ENCODE measurements around the gene TMEM117.

GRCh38 chr12:44025499-44025898, 189.6 kb downstream of the TMEM117 start:
- no peak for TF ChIP-seq EZH2 (IDR thresholded peaks at IDR 0.05; ENCODE audit: low read length)
- TF ChIP-seq, protein P1, sequence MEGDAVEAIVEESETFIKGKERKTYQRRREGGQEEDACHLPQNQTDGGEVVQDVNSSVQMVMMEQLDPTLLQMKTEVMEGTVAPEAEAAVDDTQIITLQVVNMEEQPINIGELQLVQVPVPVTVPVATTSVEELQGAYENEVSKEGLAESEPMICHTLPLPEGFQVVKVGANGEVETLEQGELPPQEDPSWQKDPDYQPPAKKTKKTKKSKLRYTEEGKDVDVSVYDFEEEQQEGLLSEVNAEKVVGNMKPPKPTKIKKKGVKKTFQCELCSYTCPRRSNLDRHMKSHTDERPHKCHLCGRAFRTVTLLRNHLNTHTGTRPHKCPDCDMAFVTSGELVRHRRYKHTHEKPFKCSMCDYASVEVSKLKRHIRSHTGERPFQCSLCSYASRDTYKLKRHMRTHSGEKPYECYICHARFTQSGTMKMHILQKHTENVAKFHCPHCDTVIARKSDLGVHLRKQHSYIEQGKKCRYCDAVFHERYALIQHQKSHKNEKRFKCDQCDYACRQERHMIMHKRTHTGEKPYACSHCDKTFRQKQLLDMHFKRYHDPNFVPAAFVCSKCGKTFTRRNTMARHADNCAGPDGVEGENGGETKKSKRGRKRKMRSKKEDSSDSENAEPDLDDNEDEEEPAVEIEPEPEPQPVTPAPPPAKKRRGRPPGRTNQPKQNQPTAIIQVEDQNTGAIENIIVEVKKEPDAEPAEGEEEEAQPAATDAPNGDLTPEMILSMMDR (optimal IDR thresholded peaks at IDR 0.05 in 1 of 3, IDR thresholded peaks at IDR 0.05 in 1 of 3, conservative IDR thresholded peaks at IDR 0.05 in 1 of 3; ENCODE audit: extremely low read depth in 1 of 3, insufficient read depth in 2 of 3, low read length in 3 of 3): no peak

All from keratinocyte (primary cell).